Activated CD8-positive, alpha-beta T cell treated with anti-CD3 and anti-CD28 coated beads for 36 hours (primary cell): ENCODE measurements around the gene CISTR. TPM values are rescaled to one million over a fixed set of nuclear protein-coding genes. Genes with fewer than 3 reads are reported as not detected.
"Not testable (repeated sequence)": the region's sequence is repeated elsewhere in the genome, so short reads cannot be mapped to it uniquely, and the experiment has no call there.

Experiments
- ATAC-seq: fragments of 200-7000 bp; cut with Tn5 transposase; one replicate; pipeline ENCODE4 v1.10.0; 2021; ENCODE audit warnings: mild to moderate bottlenecking, moderate library complexity
- CTCF ChIA-PET: fragments of 350-600 bp; sonication (Branson Sonifier 250); formaldehyde crosslinking; loops from one replicate; lab custom pipeline; 2021; ENCODE audit warnings: antibody characterized with exemption; lab: Charles Lee
- POLR2A ChIA-PET: fragments of 350-600 bp; sonication (Branson Sonifier 250); formaldehyde crosslinking; loops from one replicate; lab custom pipeline; 2021; ENCODE audit warnings: antibody characterized with exemption; lab: Charles Lee
- DNase-seq: peaks from one replicate; pipeline ENCODE4 v3.0.0-alpha.2; 2020
- H3K27ac Mint-ChIP-seq: one replicate; pipeline ENCODE4 v1.8.0; 2021; ENCODE audit warnings: mild to moderate bottlenecking, mixed read lengths
- H3K27me3 Mint-ChIP-seq: one replicate; pipeline ENCODE4 v1.8.0; 2021; ENCODE audit warnings: mixed read lengths
- H3K36me3 Mint-ChIP-seq: one replicate; pipeline ENCODE4 v1.8.0; 2021; ENCODE audit warnings: low read depth, mixed read lengths
- H3K4me1 Mint-ChIP-seq: one replicate; pipeline ENCODE4 v1.8.0; 2021; ENCODE audit warnings: low read depth, mixed read lengths
- H3K4me3 Mint-ChIP-seq: one replicate; pipeline ENCODE4 v1.8.0; 2021; ENCODE audit warnings: mild to moderate bottlenecking, moderate library complexity, mixed read lengths
- H3K9me3 Mint-ChIP-seq: one replicate; pipeline ENCODE4 v1.8.0; 2021; ENCODE audit warnings: mixed read lengths
- CTCF ChIP-seq: fragments of 200-600 bp; IDR thresholded peaks from one replicate; pipeline ENCODE4 v1.8.0; 2022; ENCODE audit warnings: antibody characterized with exemption, mild to moderate bottlenecking
- intact Hi-C: fragments of 100-400 bp; cut with micrococcal nuclease; formaldehyde crosslinking; loops from one replicate; pipeline ENCODE4 v1.10.0; 2022
- total RNA-seq, 2 experiments: library from RNA; stranded (reverse); gene quantifications; one replicate each; pipeline ENCODE4 v1.2.3, GENCODE V29; 2021

Gene CISTR
- total RNA-seq, 2 experiments from 2014 or later = not detected

GRCh38 chr12:53766881-53767280, 15.1 kb upstream of the CISTR start:
- no peaks in the 10 kb centered on the region for H3K9me3 Mint-ChIP-seq
- intact Hi-C loops = no loop called here
- H3K27ac Mint-ChIP-seq = no peak overlapping the region
- POLR2A ChIA-PET = no interaction called here
- ATAC-seq (no peak), DNase-seq (no peak)
- no peaks in the 10 kb centered on the region for H3K4me1 Mint-ChIP-seq
- no peaks in the 10 kb centered on the region for H3K36me3 Mint-ChIP-seq
- H3K4me3 Mint-ChIP-seq = no peak overlapping the region
- no peak for TF ChIP-seq CTCF
- CTCF ChIA-PET = interaction anchor here (1.5 to 3.4 kb wide), 2 partner anchors 10 to 20 kb away, joined by 8 to 19 read pairs; no protein-coding TSS in a partner anchor
- peaks cover 48% of the 10 kb centered on the region for H3K27me3 Mint-ChIP-seq

- Mint-ChIP-seq H3K36me3 (no peaks in the 10 kb centered on the region), H3K4me3 (no peak overlapping the region), H3K27ac (no peak overlapping the region), H3K4me1 (no peaks in the 10 kb centered on the region), H3K9me3 (no peaks in the 10 kb centered on the region), H3K27me3 (peaks cover 50% of the 10 kb centered on the region)
- CTCF ChIA-PET = interaction anchor here (0.9 to 3.4 kb wide), 5 partner anchors 9 to 64 kb away, joined by 4 to 19 read pairs (median 8); no protein-coding TSS in a partner anchor
- intact Hi-C loops = no loop called here
- ATAC-seq (no peak), DNase-seq (no peak)
- TF ChIP-seq CTCF = no peak
- POLR2A ChIA-PET = no interaction called here
Observed at GRCh38 chr12:53765891-53766290, 14.1 kb upstream of the CISTR start.

GRCh38 chr12:53764615-53765014, 12.8 kb upstream of the CISTR start:
- Mint-ChIP-seq H3K36me3 (no peaks in the 10 kb centered on the region), H3K27ac (no peak overlapping the region), H3K9me3 (no peaks in the 10 kb centered on the region), H3K4me1 (no peaks in the 10 kb centered on the region), H3K27me3 (peaks cover 49% of the 10 kb centered on the region), H3K4me3 (no peak overlapping the region)
- intact Hi-C loops = no loop called here
- no peak for DNase-seq
- CTCF ChIA-PET = interaction anchor here (1.0 to 3.4 kb wide), 3 partner anchors 18 to 62 kb away, joined by 4 to 19 read pairs (median 8); no protein-coding TSS in a partner anchor
- ATAC-seq = no peak
- no peak for TF ChIP-seq CTCF
- POLR2A ChIA-PET = interaction anchor here (0.6 kb wide), 1 partner anchor 45 kb away, joined by 3 read pairs; no protein-coding TSS in a partner anchor

- H3K9me3 Mint-ChIP-seq, H3K4me1 Mint-ChIP-seq, H3K27ac Mint-ChIP-seq, ATAC-seq, intact Hi-C loops, H3K36me3 Mint-ChIP-seq, POLR2A ChIA-PET, DNase-seq, H3K4me3 Mint-ChIP-seq: not testable (repeated sequence)
- CTCF ChIA-PET = interaction anchor here (1.0 to 2.6 kb wide), 2 partner anchors 16 to 20 kb away, joined by 3 to 13 read pairs; no protein-coding TSS in a partner anchor
- peaks cover 62% of the 10 kb centered on the region for H3K27me3 Mint-ChIP-seq
Observed at GRCh38 chr12:53762793-53763192, 11.0 kb upstream of the CISTR start.

GRCh38 chr12:53761306-53761705, 9.5 kb upstream of the CISTR start:
- ChIA-PET POLR2A (no interaction called here), CTCF (interaction anchor here (1.3 to 2.6 kb wide), 3 partner anchors 15 to 59 kb away, joined by 4 to 13 read pairs (median 11); no protein-coding TSS in a partner anchor)
- Mint-ChIP-seq H3K36me3 (no peaks in the 10 kb centered on the region), H3K4me3 (no peak overlapping the region), H3K27me3 (peaks cover 49% of the 10 kb centered on the region), H3K4me1 (peaks cover 12% of the 10 kb centered on the region), H3K9me3 (no peaks in the 10 kb centered on the region), H3K27ac (no peak overlapping the region)
- intact Hi-C loops = no loop called here
- no peak for TF ChIP-seq CTCF
- ATAC-seq (no peak), DNase-seq (no peak)
